H9 (cell line): ENCODE data around the gene DNAAF5. TPM values are rescaled to one million over a fixed set of nuclear protein-coding genes. Genes with fewer than 3 reads are reported as not detected.

Experiments
- DNase-seq: peaks from one replicate; pipeline ENCODE4 v3.0.0-alpha.2; 2017
- H2AFZ ChIP-seq: one replicate; pipeline ENCODE4 v1.6.1; 2013; ENCODE audit warnings: mild to moderate bottlenecking, low read length, control low read depth, moderate library complexity
- H2AK5ac ChIP-seq: 2 replicates; pipeline ENCODE4 v1.6.1; 2013; ENCODE audit warnings: low read length, control low read depth, mixed read lengths; ENCODE audit not compliant: insufficient read length
- H2BK120ac ChIP-seq: one replicate; pipeline ENCODE4 v1.6.1; 2013; ENCODE audit warnings: low read depth, mild to moderate bottlenecking, low read length, control low read depth, inconsistent platforms; ENCODE audit not compliant: poor library complexity, severe bottlenecking
- H2BK12ac ChIP-seq: 2 replicates; pipeline ENCODE4 v1.6.1; 2013; ENCODE audit warnings: low read length, control low read depth, mixed read lengths, low read depth; ENCODE audit not compliant: insufficient read length
- H2BK15ac ChIP-seq: 2 replicates; pipeline ENCODE4 v1.6.1; 2013; ENCODE audit warnings: low read depth, low read length, control low read depth
- H2BK20ac ChIP-seq: one replicate; pipeline ENCODE4 v1.6.1; 2013; ENCODE audit warnings: low read depth, mild to moderate bottlenecking, low read length, control low read depth, inconsistent platforms; ENCODE audit not compliant: poor library complexity, severe bottlenecking
- H2BK5ac ChIP-seq: 2 replicates; pipeline ENCODE4 v1.6.1; 2013; ENCODE audit warnings: low read length, control low read depth, mixed read lengths; ENCODE audit not compliant: insufficient read length
- H3K14ac ChIP-seq: 2 replicates; pipeline ENCODE4 v1.6.1; 2013; ENCODE audit warnings: low read length, control low read depth; ENCODE audit not compliant: insufficient read depth
- H3K18ac ChIP-seq: 2 replicates; pipeline ENCODE4 v1.6.1; 2013; ENCODE audit warnings: low read depth, mild to moderate bottlenecking, mixed read lengths, low read length, control low read depth; ENCODE audit not compliant: insufficient read length
- H3K23ac ChIP-seq: 2 replicates; pipeline ENCODE4 v1.6.1; 2013; ENCODE audit warnings: low read length, control low read depth, mixed read lengths, low read depth; ENCODE audit not compliant: insufficient read length
- H3K23me2 ChIP-seq: 2 replicates; pipeline ENCODE4 v1.6.1; 2013; ENCODE audit warnings: low read depth, mild to moderate bottlenecking, mixed read lengths, low read length, control low read depth; ENCODE audit not compliant: insufficient read length, poor library complexity, severe bottlenecking
- H3K27ac ChIP-seq: 2 replicates; pipeline ENCODE4 v1.5.1; 2013; ENCODE audit warnings: low read length, control low read depth, mixed read lengths, low read depth; ENCODE audit not compliant: insufficient read length
- H3K27me3 ChIP-seq: 2 replicates; pipeline ENCODE4 v1.6.1; 2013; ENCODE audit warnings: low read length, control low read depth, inconsistent platforms; ENCODE audit not compliant: insufficient read depth
- H3K4ac ChIP-seq: 2 replicates; pipeline ENCODE4 v1.6.1; 2013; ENCODE audit warnings: low read depth, mild to moderate bottlenecking, control low read depth, inconsistent platforms, low read length, moderate library complexity
- H3K4me1 ChIP-seq: 2 replicates; pipeline ENCODE4 v1.6.1; 2013; ENCODE audit warnings: low read length, control low read depth, inconsistent platforms; ENCODE audit not compliant: insufficient read depth
- H3K4me2 ChIP-seq: 2 replicates; pipeline ENCODE4 v1.6.1; 2013; ENCODE audit warnings: low read length, control low read depth, mixed read lengths; ENCODE audit not compliant: insufficient read length, insufficient read depth
- H3K56ac ChIP-seq: 2 replicates; pipeline ENCODE4 v1.6.1; 2013; ENCODE audit warnings: low read depth, mild to moderate bottlenecking, mixed read lengths, low read length, control low read depth; ENCODE audit not compliant: insufficient read length
- H3K79me1 ChIP-seq: 2 replicates; pipeline ENCODE4 v1.6.1; 2013; ENCODE audit warnings: low read depth, mild to moderate bottlenecking, moderate library complexity, low read length, control low read depth, inconsistent platforms; ENCODE audit not compliant: insufficient read depth, poor library complexity, severe bottlenecking
- H3K79me2 ChIP-seq: 2 replicates; pipeline ENCODE4 v1.6.1; 2013; ENCODE audit warnings: low read length, control low read depth, inconsistent platforms; ENCODE audit not compliant: insufficient read depth
- H3K9ac ChIP-seq: 2 replicates; pipeline ENCODE4 v1.6.1; 2013; ENCODE audit warnings: low read length, control low read depth, mixed read lengths; ENCODE audit not compliant: insufficient read length; ENCODE audit errors: extremely low read depth
- H3K9me3 ChIP-seq: one replicate; pipeline ENCODE4 v1.6.1; 2013; ENCODE audit warnings: low read depth, low read length, inconsistent platforms; ENCODE audit not compliant: control insufficient read depth
- H3T11ph ChIP-seq: one replicate; pipeline ENCODE4 v1.6.1; 2013; ENCODE audit warnings: mild to moderate bottlenecking, low read length, control low read depth, inconsistent platforms
- H4K20me1 ChIP-seq: one replicate; pipeline ENCODE4 v1.6.1; 2013; ENCODE audit not compliant: control insufficient read depth, insufficient read length, insufficient read depth
- H4K5ac ChIP-seq: 2 replicates; pipeline ENCODE4 v1.6.1; 2013; ENCODE audit warnings: low read depth, mild to moderate bottlenecking, mixed read lengths, low read length, control low read depth; ENCODE audit not compliant: insufficient read length
- H4K8ac ChIP-seq: replicated peaks from 2 replicates; pipeline ENCODE4 v1.6.1; 2013; ENCODE audit warnings: low read length, control low read depth, mixed read lengths, low read depth; ENCODE audit not compliant: insufficient read length
- H4K91ac ChIP-seq: 2 replicates; pipeline ENCODE4 v1.6.1; 2013; ENCODE audit warnings: low read depth, mild to moderate bottlenecking, moderate library complexity, mixed read lengths, low read length, control low read depth; ENCODE audit not compliant: insufficient read length
- H3K27ac Mint-ChIP-seq, 3 experiments: 2 replicates in 2 of 3; 3 replicates in 1 of 3; pipeline ENCODE4 v1.8.0; 2020 to 2021; ENCODE audit warnings: mixed read lengths in 3 of 3, mild to moderate bottlenecking in 1 of 3, moderate library complexity in 1 of 3
- H3K27me3 Mint-ChIP-seq: 2 replicates; pipeline ENCODE4 v1.8.0; 2021; ENCODE audit warnings: low read depth, mild to moderate bottlenecking, moderate library complexity, mixed read lengths
- H3K36me3 Mint-ChIP-seq, 3 experiments: 2 replicates in 2 of 3; 3 replicates in 1 of 3; pipeline ENCODE4 v1.8.0; 2020 to 2021; ENCODE audit warnings: low read depth in 3 of 3, mixed read lengths in 3 of 3; ENCODE audit not compliant: insufficient read depth in 1 of 3
- H3K4me1 Mint-ChIP-seq, 2 experiments: 2 replicates each; pipeline ENCODE4 v1.8.0; 2020; ENCODE audit warnings: mixed read lengths in 2 of 2
- H3K4me3 Mint-ChIP-seq, 2 experiments: 2 replicates in 1 of 2; 3 replicates in 1 of 2; pipeline ENCODE4 v1.8.0; 2020 to 2021; ENCODE audit warnings: mild to moderate bottlenecking in 2 of 2, mixed read lengths in 2 of 2, moderate library complexity in 1 of 2
- H3K9me3 Mint-ChIP-seq, 2 experiments: 2 replicates in 1 of 2; 3 replicates in 1 of 2; pipeline ENCODE4 v1.8.0; 2020; ENCODE audit warnings: mild to moderate bottlenecking in 2 of 2, mixed read lengths in 2 of 2, moderate library complexity in 1 of 2
- CTCF ChIP-seq: fragments of 200-600 bp; sonication (generic); conservative IDR thresholded peaks from 3 replicates; pipeline ENCODE4 v1.8.0; 2021; ENCODE audit warnings: antibody characterized with exemption, mild to moderate bottlenecking
- WGBS: extraction: QIAGEN DNeasy Blood & Tissue Kit; methylation state at CpG from one replicate; pipeline ENCODE4 v1.1.7; 2013; ENCODE audit warnings: missing lambda C conversion rate, low lambda C conversion rate, mixed read lengths; ENCODE audit not compliant: insufficient read length; ENCODE audit errors: extremely low coverage; 5-methylcytosine and 5-hydroxymethylcytosine counted together
- total RNA-seq: library from RNA; stranded (reverse); gene quantifications from 2 replicates; pipeline ENCODE4 v1.2.1, GENCODE V29; 2021

The DNAAF5 gene
- total RNA-seq, 1 experiment from 2014 or later = 43.5 TPM

GRCh38 chr7:772005-772294 is 45.5 kb downstream of the DNAAF5 start:
- Histone ChIP-seq H2BK120ac (no peak overlapping the region), H3K23ac (no peak overlapping the region), H3K14ac (no peak overlapping the region), H4K91ac (no peak overlapping the region), H2AFZ (no peak overlapping the region), H4K20me1 (no peaks in the 10 kb centered on the region), H3K18ac (no peak overlapping the region), H2AK5ac (no peak overlapping the region), H3K27me3 (no peaks in the 10 kb centered on the region), H3K79me1 (no peaks in the 10 kb centered on the region), H3K9ac (no peak overlapping the region), H3K23me2 (no peaks in the 10 kb centered on the region), H3T11ph (no peak overlapping the region), H3K56ac (no peak overlapping the region), H3K4me2 (no peak overlapping the region), H3K27ac (no peak overlapping the region), H4K5ac (no peak overlapping the region), H2BK20ac (no peak overlapping the region), H3K4ac (no peak overlapping the region), H2BK5ac (no peak overlapping the region), H3K4me1 (no peaks in the 10 kb centered on the region), H4K8ac (no peak overlapping the region), H2BK12ac (no peak overlapping the region), H3K79me2 (no peaks in the 10 kb centered on the region), H3K9me3 (no peaks in the 10 kb centered on the region), H2BK15ac (no peak overlapping the region)
- no peaks in the 10 kb centered on the region for H3K4me1 Mint-ChIP-seq
- no peak overlapping the region for H3K27ac Mint-ChIP-seq
- H3K27me3 Mint-ChIP-seq = no peaks in the 10 kb centered on the region
- TF ChIP-seq CTCF = no peak
- no peak overlapping the region for H3K4me3 Mint-ChIP-seq
- peaks cover 18 to 35% (median 32%) of the 10 kb centered on the region in 3 experiments for H3K36me3 Mint-ChIP-seq
- no peak for DNase-seq
- no CpG with 5 or more reads among the region's 11 CpGs for WGBS
- no peaks in the 10 kb centered on the region; a peak in 1 of 5 replicates for H3K9me3 Mint-ChIP-seq
